Measurements from ENCODE around the gene RNFT1. TPM values are rescaled to one million over a fixed set of nuclear protein-coding genes. Genes with fewer than 3 reads are reported as not detected.

RNFT1 gene
- total RNA-seq, 4 donors from 2014 or later: 15.7 to 37.7 (median 29.1) TPM

DNA sequence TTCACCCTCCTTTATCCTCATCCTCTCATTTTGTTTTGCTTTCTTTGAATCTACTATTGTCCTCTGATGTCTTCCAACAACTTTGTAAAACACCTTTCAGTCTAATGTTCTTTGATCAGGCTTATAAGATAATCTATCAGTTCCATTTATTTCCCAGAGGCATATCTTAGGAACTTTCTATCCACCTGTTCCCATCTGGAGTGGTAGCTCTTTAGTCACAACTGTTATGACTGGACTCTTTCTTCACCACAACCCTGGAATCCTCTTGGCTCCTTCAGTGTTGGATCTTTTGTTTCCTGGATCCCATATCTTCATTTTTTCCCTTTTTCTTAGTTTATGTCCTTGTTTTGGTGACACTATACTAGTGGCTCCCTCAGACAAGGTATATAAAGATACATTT, 48.1 kb downstream of the RNFT1 start:
- Histone ChIP-seq H3K4me1 (no peaks in the 10 kb centered on the region), H3K36me3 (peaks cover 0 to 86% (median 0%) of the 10 kb centered on the region in 3 donors), H3K4me3 (no peak overlapping the region), H3K9me3 (no peaks in the 10 kb centered on the region), H3K27ac (no peak overlapping the region), H3K27me3 (no peaks in the 10 kb centered on the region)
- DNase-seq: no peak
- TF ChIP-seq, protein P1, sequence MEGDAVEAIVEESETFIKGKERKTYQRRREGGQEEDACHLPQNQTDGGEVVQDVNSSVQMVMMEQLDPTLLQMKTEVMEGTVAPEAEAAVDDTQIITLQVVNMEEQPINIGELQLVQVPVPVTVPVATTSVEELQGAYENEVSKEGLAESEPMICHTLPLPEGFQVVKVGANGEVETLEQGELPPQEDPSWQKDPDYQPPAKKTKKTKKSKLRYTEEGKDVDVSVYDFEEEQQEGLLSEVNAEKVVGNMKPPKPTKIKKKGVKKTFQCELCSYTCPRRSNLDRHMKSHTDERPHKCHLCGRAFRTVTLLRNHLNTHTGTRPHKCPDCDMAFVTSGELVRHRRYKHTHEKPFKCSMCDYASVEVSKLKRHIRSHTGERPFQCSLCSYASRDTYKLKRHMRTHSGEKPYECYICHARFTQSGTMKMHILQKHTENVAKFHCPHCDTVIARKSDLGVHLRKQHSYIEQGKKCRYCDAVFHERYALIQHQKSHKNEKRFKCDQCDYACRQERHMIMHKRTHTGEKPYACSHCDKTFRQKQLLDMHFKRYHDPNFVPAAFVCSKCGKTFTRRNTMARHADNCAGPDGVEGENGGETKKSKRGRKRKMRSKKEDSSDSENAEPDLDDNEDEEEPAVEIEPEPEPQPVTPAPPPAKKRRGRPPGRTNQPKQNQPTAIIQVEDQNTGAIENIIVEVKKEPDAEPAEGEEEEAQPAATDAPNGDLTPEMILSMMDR (IDR thresholded peaks at IDR 0.05): no peak
- no peak for TF ChIP-seq POLR2A (IDR thresholded peaks at IDR 0.05)

DNA sequence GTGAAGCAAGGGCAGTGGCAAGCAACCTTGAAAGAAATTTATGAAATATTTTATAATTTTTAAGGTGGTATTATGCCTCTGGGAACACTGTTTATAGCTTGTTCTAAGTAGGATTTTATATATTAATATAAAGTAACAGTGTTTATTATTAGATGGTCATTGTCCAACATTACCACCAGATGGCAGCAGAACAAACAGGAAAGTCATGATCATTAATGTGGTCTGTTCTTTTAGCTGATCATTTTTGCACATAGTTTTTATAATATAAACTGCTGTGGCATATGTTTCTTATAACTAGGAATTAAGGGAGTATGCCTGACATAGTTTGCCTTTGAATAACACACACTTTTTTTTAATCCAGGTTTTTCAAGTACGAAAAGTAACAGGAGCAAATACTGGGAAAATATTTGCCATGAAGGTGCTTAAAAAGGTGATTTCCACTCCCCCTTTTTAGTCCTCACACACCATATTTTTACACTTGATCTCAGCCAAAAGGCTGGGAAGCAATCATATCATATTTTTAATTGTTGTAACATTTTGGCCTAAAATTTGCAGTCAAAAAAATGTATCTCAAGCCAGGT, 50.2 kb downstream of the RNFT1 start:
- no peak for TF ChIP-seq POLR2A (IDR thresholded peaks at IDR 0.05)
- TF ChIP-seq, protein P1 (IDR thresholded peaks at IDR 0.05): peak; percentile 40 to 71 (median 66)
- H3K36me3 ChIP-seq: peaks cover 0 to 77% (median 0%) of the 10 kb centered on the region in 3 donors

GRCh38 chr17:59907467-59907866, 57.1 kb downstream of the RNFT1 start:
- no peak overlapping the region for H3K27ac ChIP-seq
- TF ChIP-seq, protein P1 (IDR thresholded peaks at IDR 0.05): no peak
- TF ChIP-seq POLR2A (IDR thresholded peaks at IDR 0.05): no peak

More for the DNA sequence above, 50.2 kb downstream of the RNFT1 start:
- no peak for DNase-seq
- Histone ChIP-seq H3K4me1 (no peaks in the 10 kb centered on the region), H3K9me3 (no peaks in the 10 kb centered on the region), H3K27ac (no peak overlapping the region), H3K4me3 (no peak overlapping the region), H3K27me3 (no peaks in the 10 kb centered on the region)

GRCh38 chr17:59903455-59903854, 61.1 kb downstream of the RNFT1 start:
- H3K27ac ChIP-seq: no peak overlapping the region
- TF ChIP-seq, protein P1 (IDR thresholded peaks at IDR 0.05): no peak
- TF ChIP-seq POLR2A (IDR thresholded peaks at IDR 0.05): no peak
- no peaks in the 10 kb centered on the region for H3K4me1 ChIP-seq
- DNase-seq: no peak
- H3K27me3 ChIP-seq: no peaks in the 10 kb centered on the region
- H3K9me3 ChIP-seq: no peaks in the 10 kb centered on the region
- H3K4me3 ChIP-seq: no peak overlapping the region
- H3K36me3 ChIP-seq: no peaks in the 10 kb centered on the region

More at GRCh38 chr17:59907467-59907866, 57.1 kb downstream of the RNFT1 start:
- no peak for DNase-seq
- H3K9me3 ChIP-seq: no peaks in the 10 kb centered on the region
- no peaks in the 10 kb centered on the region for H3K27me3 ChIP-seq
- H3K36me3 ChIP-seq: peaks cover 0 to 15% (median 0%) of the 10 kb centered on the region in 3 donors
- H3K4me3 ChIP-seq: no peak overlapping the region
- H3K4me1 ChIP-seq: no peaks in the 10 kb centered on the region

Small RNA genes within 50 kb of the gene (small RNA-seq; reads per million reads assigned to genes)
- 0 reads per million in 2 donors for gene RPS29P21

Other genes starting within 250 kb of the RNFT1 start
- 10 to 100 TPM in 1 of 4 donors, 1 to 10 TPM in 3; 8.4 to 12.2 (median 9.5) TPM for gene TUBD1, start 71.8 kb downstream of the RNFT1 start, total RNA-seq
- 10 to 100 TPM; 21.5 to 43.0 (median 29.9) TPM for gene RPS6KB1, start 71.6 kb downstream of the RNFT1 start, total RNA-seq
- 10 to 100 TPM in 3 of 4 donors, 1 to 10 TPM in 1; 9.0 to 72.6 (median 15.5) TPM for gene HEATR6, start 114.2 kb upstream of the RNFT1 start, total RNA-seq
- gene CA4, start 185.2 kb upstream of the RNFT1 start, total RNA-seq: 10 to 100 TPM in 2 of 4 donors, 1 to 10 TPM in 1, not detected in 1; 1.6 to 18.4 (median 12.3) TPM